Sciatic nerve (tissue), 2 donors: Measurements from ENCODE around the gene TGFBR3. TPM values are rescaled to one million over a fixed set of nuclear protein-coding genes. Genes with fewer than 3 reads are reported as not detected.

ENCODE experiments used
- ATAC-seq: fragments of 200-7000 bp; cut with Tn5 transposase; one replicate; pipeline ENCODE4 v1.9.1; 2020; ENCODE audit warnings: mild to moderate bottlenecking, moderate library complexity
- DNase-seq: peaks from one replicate; pipeline ENCODE4 v3.0.0-alpha.2; 2020; ENCODE audit warnings: low spot score
- intact Hi-C: fragments of 100-400 bp; cut with DNase I; formaldehyde crosslinking; loops from one replicate; pipeline ENCODE4 v1.14.2; 2022
- total RNA-seq: library from RNA; stranded (reverse); fragmentation: NEBNext Ultra II Directional; extraction: Animal tissue kit (Norgen Biotek cat#: 25700); gene quantifications from one replicate; pipeline ENCODE4 v1.2.1, GENCODE V29; 2021
- donor health status: DM: no; HTN: no; CAD: no.
- donor health status: DM: no; HTN: no; CAD: no.

Gene TGFBR3
- total RNA-seq, 1 donor from 2014 or later, result 109 TPM

GRCh38 chr1:91714867-91715381 is 171.0 kb downstream of the TGFBR3 start:
- ATAC-seq, result no peak
- intact Hi-C loops, result no loop called here

GRCh38 chr1:91712981-91713841 is 172.7 kb downstream of the TGFBR3 start:
- intact Hi-C loops, result no loop called here
- DNase-seq, result no peak
- ATAC-seq, result peak; percentile 96

More at GRCh38 chr1:91714867-91715381, 171.0 kb downstream of the TGFBR3 start:
- DNase-seq, result no peak

GRCh38 chr1:91712393-91712792 is 173.6 kb downstream of the TGFBR3 start:
- intact Hi-C loops, result no loop called here
- ATAC-seq, result no peak

GRCh38 chr1:91711504-91712247 is 174.3 kb downstream of the TGFBR3 start:
- ATAC-seq (no peak), DNase-seq (no peak)
- intact Hi-C loops, result no loop called here

More at GRCh38 chr1:91712393-91712792, 173.6 kb downstream of the TGFBR3 start:
- DNase-seq, result no peak

GRCh38 chr1:91710261-91710660 is 175.7 kb downstream of the TGFBR3 start:
- intact Hi-C loops, result no loop called here
- ATAC-seq (no peak), DNase-seq (no peak)

- ATAC-seq, result no peak
- intact Hi-C loops, result no loop called here
Observed at GRCh38 chr1:91708691-91709090, 177.3 kb downstream of the TGFBR3 start.

GRCh38 chr1:91707890-91708218 is 178.1 kb downstream of the TGFBR3 start:
- intact Hi-C loops, result no loop called here
- no peak for DNase-seq
- no peak for ATAC-seq

More at GRCh38 chr1:91708691-91709090, 177.3 kb downstream of the TGFBR3 start:
- DNase-seq, result no peak

GRCh38 chr1:91707114-91707889 is 178.6 kb downstream of the TGFBR3 start:
- no peak for ATAC-seq

GRCh38 chr1:91706140-91706957 is 179.6 kb downstream of the TGFBR3 start:
- ATAC-seq (no peak), DNase-seq (no peak)
- intact Hi-C loops, result no loop called here

More at GRCh38 chr1:91707114-91707889, 178.6 kb downstream of the TGFBR3 start:
- intact Hi-C loops, result no loop called here
- DNase-seq, result no peak

GRCh38 chr1:91704746-91705145 is 181.2 kb downstream of the TGFBR3 start:
- no peak for DNase-seq
- no peak for ATAC-seq
- intact Hi-C loops, result no loop called here

GRCh38 chr1:91703095-91703494 is 182.9 kb downstream of the TGFBR3 start:
- ATAC-seq (no peak), DNase-seq (no peak)
- intact Hi-C loops, result no loop called here

GRCh38 chr1:91701472-91701869 is 184.5 kb downstream of the TGFBR3 start:
- intact Hi-C loops, result no loop called here
- no peak for ATAC-seq
- no peak for DNase-seq

GRCh38 chr1:91700771-91701471 is 185.0 kb downstream of the TGFBR3 start:
- ATAC-seq (peak; percentile 6), DNase-seq (no peak)
- intact Hi-C loops, result no loop called here

- ATAC-seq (no peak), DNase-seq (no peak)
- intact Hi-C loops, result no loop called here
Observed at GRCh38 chr1:91700332-91700731, 185.6 kb downstream of the TGFBR3 start.

- intact Hi-C loops, result no loop called here
- DNase-seq (peak; percentile 68), ATAC-seq (peak; percentile 94)
Observed at GRCh38 chr1:91699339-91699974, 186.5 kb downstream of the TGFBR3 start.

GRCh38 chr1:91697861-91698260 is 188.1 kb downstream of the TGFBR3 start:
- no peak for DNase-seq
- peak; percentile 51 for ATAC-seq
- intact Hi-C loops, result no loop called here

- intact Hi-C loops, result no loop called here
- no peak for DNase-seq
- ATAC-seq, result no peak
Observed at GRCh38 chr1:91697416-91697815, 188.5 kb downstream of the TGFBR3 start.
